ENCODE measurements around the gene DROSHA. TPM values are rescaled to one million over a fixed set of nuclear protein-coding genes. Genes with fewer than 3 reads are reported as not detected.
"Not testable (repeated sequence)": the region's sequence is repeated elsewhere in the genome, so short reads cannot be mapped to it uniquely, and the experiment has no call there.

The DROSHA gene
- total RNA-seq, 1 donor from 2014 or later: 93.1 TPM

- H3K4me3 Mint-ChIP-seq: no peak overlapping the region
- H3K4me1 Mint-ChIP-seq: no peaks in the 10 kb centered on the region
- peaks cover 5% of the 10 kb centered on the region for H3K36me3 Mint-ChIP-seq
- H3K9me3 Mint-ChIP-seq: peaks cover 18% of the 10 kb centered on the region
- no peak for DNase-seq (ENCODE audit: low spot score in 2 of 2, unreplicated experiment in 2 of 2)
- no peaks in the 10 kb centered on the region for H3K27me3 Mint-ChIP-seq (ENCODE audit: low read depth)
- TF ChIP-seq, protein P1, sequence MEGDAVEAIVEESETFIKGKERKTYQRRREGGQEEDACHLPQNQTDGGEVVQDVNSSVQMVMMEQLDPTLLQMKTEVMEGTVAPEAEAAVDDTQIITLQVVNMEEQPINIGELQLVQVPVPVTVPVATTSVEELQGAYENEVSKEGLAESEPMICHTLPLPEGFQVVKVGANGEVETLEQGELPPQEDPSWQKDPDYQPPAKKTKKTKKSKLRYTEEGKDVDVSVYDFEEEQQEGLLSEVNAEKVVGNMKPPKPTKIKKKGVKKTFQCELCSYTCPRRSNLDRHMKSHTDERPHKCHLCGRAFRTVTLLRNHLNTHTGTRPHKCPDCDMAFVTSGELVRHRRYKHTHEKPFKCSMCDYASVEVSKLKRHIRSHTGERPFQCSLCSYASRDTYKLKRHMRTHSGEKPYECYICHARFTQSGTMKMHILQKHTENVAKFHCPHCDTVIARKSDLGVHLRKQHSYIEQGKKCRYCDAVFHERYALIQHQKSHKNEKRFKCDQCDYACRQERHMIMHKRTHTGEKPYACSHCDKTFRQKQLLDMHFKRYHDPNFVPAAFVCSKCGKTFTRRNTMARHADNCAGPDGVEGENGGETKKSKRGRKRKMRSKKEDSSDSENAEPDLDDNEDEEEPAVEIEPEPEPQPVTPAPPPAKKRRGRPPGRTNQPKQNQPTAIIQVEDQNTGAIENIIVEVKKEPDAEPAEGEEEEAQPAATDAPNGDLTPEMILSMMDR (IDR thresholded peaks at IDR 0.05; ENCODE audit: unreplicated experiment): no peak
- H3K27ac Mint-ChIP-seq: no peak overlapping the region
These were observed 37.2 kb upstream of the DROSHA start for GRCh38 chr5:31569068-31569467.

DNA sequence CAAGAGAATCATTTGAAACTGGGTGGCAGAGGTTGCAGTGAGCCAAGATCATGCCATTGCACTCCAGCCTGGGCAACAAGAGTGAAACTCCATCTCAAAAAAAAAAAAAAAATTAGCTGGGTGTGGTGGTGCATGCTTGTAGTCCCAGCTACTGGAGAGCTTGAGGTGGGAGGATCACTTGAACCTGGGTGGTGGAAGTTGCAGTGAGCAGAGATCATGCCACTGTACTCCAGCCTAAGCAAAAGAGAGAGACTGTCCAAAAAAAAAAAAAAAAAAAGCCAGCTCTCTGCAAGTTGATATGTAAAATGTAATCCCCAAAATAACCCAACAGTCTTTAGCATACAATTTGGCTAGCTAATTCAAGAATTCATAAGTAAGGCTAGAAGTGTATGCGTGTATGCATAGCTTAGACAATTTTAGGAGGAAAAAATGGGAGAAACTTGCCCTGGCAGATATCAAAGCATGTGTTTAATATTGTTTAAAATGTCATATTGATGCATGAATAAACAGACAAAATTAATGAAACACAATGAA lies 36.5 kb upstream of the DROSHA start:
- Mint-ChIP-seq H3K27me3 (ENCODE audit: low read depth) (no peaks in the 10 kb centered on the region), H3K9me3 (peaks cover 19% of the 10 kb centered on the region), H3K27ac (no peak overlapping the region), H3K4me3 (no peak overlapping the region), H3K36me3 (peaks cover 5% of the 10 kb centered on the region), H3K4me1 (no peaks in the 10 kb centered on the region)
- TF ChIP-seq, protein P1 (IDR thresholded peaks at IDR 0.05; ENCODE audit: unreplicated experiment): no peak
- no peak for DNase-seq (ENCODE audit: low spot score in 2 of 2, unreplicated experiment in 2 of 2)

- DNase-seq (ENCODE audit: low spot score in 2 of 2, unreplicated experiment in 2 of 2); H3K27me3 Mint-ChIP-seq (ENCODE audit: low read depth); H3K4me1 Mint-ChIP-seq; H3K4me3 Mint-ChIP-seq; H3K36me3 Mint-ChIP-seq; H3K27ac Mint-ChIP-seq: not testable (repeated sequence)
- peaks cover 19% of the 10 kb centered on the region for H3K9me3 Mint-ChIP-seq
These were observed 34.5 kb upstream of the DROSHA start for GRCh38 chr5:31566362-31566761.

- Mint-ChIP-seq H3K4me3 (no peak overlapping the region), H3K4me1 (no peaks in the 10 kb centered on the region), H3K27me3 (ENCODE audit: low read depth) (no peaks in the 10 kb centered on the region), H3K27ac (no peak overlapping the region), H3K9me3 (peaks cover 19% of the 10 kb centered on the region), H3K36me3 (peaks cover 5% of the 10 kb centered on the region)
- TF ChIP-seq, protein P1 (IDR thresholded peaks at IDR 0.05; ENCODE audit: unreplicated experiment): no peak
- no peak for DNase-seq (ENCODE audit: low spot score in 2 of 2, unreplicated experiment in 2 of 2)
These were observed 31.3 kb upstream of the DROSHA start for GRCh38 chr5:31563216-31563615.

DNA sequence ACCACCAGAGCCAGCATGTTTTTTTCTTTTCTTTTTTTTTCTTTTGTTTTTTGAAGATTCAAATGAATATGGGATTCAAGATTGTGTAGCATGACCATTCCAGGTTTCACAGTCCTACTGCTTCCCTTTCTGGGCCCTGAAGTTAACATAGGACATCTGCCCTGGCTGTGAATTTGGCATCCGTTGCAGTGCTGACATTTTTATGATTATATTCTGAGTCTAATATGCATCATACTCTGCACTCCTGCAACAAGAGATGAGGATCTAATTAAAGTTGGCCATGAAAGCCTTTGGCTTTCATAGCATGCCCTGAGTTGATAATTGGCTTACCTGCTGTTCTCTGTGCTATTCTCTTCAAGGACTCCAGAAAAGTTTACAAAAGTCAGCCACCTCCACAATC lies 30.1 kb upstream of the DROSHA start:
- peaks cover 19% of the 10 kb centered on the region for H3K9me3 Mint-ChIP-seq
- H3K4me3 Mint-ChIP-seq: no peak overlapping the region
- no peaks in the 10 kb centered on the region for H3K27me3 Mint-ChIP-seq (ENCODE audit: low read depth)
- no peak for DNase-seq (ENCODE audit: low spot score in 2 of 2, unreplicated experiment in 2 of 2)
- peaks cover 5% of the 10 kb centered on the region for H3K36me3 Mint-ChIP-seq
- TF ChIP-seq, protein P1 (IDR thresholded peaks at IDR 0.05; ENCODE audit: unreplicated experiment): no peak
- no peaks in the 10 kb centered on the region for H3K4me1 Mint-ChIP-seq
- H3K27ac Mint-ChIP-seq: no peak overlapping the region

GRCh38 chr5:31559942-31560341 lies 28.0 kb upstream of the DROSHA start:
- Mint-ChIP-seq H3K36me3 (peaks cover 9% of the 10 kb centered on the region), H3K27me3 (ENCODE audit: low read depth) (no peaks in the 10 kb centered on the region), H3K27ac (no peak overlapping the region), H3K4me1 (no peaks in the 10 kb centered on the region), H3K9me3 (peaks cover 10% of the 10 kb centered on the region), H3K4me3 (no peak overlapping the region)
- no peak for DNase-seq (ENCODE audit: low spot score in 2 of 2, unreplicated experiment in 2 of 2)
- TF ChIP-seq, protein P1 (IDR thresholded peaks at IDR 0.05; ENCODE audit: unreplicated experiment): no peak
